Fibroblast of the conjunctiva (primary cell): ENCODE data around the gene THSD7A.

ENCODE experiments used
- DNase-seq: peaks from one replicate; pipeline ENCODE4 v3.0.0-alpha.2; 2010; ENCODE audit warnings: low read depth

The THSD7A gene, protein sequence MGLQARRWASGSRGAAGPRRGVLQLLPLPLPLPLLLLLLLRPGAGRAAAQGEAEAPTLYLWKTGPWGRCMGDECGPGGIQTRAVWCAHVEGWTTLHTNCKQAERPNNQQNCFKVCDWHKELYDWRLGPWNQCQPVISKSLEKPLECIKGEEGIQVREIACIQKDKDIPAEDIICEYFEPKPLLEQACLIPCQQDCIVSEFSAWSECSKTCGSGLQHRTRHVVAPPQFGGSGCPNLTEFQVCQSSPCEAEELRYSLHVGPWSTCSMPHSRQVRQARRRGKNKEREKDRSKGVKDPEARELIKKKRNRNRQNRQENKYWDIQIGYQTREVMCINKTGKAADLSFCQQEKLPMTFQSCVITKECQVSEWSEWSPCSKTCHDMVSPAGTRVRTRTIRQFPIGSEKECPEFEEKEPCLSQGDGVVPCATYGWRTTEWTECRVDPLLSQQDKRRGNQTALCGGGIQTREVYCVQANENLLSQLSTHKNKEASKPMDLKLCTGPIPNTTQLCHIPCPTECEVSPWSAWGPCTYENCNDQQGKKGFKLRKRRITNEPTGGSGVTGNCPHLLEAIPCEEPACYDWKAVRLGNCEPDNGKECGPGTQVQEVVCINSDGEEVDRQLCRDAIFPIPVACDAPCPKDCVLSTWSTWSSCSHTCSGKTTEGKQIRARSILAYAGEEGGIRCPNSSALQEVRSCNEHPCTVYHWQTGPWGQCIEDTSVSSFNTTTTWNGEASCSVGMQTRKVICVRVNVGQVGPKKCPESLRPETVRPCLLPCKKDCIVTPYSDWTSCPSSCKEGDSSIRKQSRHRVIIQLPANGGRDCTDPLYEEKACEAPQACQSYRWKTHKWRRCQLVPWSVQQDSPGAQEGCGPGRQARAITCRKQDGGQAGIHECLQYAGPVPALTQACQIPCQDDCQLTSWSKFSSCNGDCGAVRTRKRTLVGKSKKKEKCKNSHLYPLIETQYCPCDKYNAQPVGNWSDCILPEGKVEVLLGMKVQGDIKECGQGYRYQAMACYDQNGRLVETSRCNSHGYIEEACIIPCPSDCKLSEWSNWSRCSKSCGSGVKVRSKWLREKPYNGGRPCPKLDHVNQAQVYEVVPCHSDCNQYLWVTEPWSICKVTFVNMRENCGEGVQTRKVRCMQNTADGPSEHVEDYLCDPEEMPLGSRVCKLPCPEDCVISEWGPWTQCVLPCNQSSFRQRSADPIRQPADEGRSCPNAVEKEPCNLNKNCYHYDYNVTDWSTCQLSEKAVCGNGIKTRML (N-terminal part only)

DNA sequence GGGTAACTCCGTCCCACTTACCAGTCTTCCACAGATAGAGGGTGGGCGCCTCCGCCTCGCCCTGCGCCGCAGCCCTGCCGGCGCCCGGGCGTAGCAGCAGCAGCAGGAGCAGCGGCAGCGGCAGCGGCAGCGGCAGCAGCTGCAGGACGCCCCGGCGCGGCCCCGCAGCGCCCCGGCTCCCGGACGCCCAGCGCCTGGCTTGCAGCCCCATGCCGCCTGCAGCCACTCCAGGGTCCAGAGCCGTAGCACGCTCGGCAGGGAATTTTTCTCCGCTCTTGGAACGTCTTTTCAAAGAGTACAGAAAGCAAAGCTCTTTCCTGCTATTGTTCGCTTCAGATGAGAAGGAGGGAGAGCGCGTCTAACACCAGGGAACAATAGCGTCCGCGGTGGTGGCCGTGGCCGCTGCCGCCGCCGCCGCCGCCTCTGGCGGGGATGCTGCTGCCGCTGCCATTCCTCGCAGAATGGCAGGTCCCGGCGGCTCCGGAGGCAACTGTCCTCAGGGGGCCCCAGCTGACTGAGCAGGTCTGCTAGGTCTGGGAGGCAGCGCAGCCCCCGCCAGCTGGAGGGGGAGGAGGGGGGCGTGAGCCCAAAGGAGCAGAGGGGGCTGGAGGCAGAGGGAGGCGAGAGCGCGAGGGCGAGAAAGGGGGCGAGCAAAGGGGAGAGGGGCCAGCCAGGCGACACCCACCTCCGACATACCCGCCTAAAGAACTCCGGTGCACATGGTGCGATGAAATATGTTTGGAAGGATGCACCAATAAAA, at the start of gene THSD7A:
TSS of gene THSD7A (minus strand) at position 463 of the 760 bp plus-strand sequence. CDS start at position 211, 252 bp downstream.
- no peak for DNase-seq

DNA sequence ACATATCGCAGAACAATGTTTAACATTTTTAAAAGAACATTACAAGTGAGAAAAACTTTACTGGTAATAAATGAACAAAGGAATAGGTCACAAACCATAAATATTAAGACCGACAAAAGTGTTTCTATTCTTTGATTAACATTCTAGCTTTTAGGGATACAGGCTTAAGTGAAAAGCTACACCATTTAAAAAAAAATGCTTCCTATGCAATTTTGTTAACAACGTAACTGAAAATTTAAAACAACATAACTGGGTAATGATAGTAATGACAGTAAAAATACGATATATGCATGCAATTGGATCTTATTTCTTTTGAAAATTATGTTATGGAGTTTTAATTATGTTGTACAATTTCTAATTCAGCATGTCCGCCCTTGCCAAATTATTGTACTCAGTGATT, 49.7 kb upstream of the THSD7A start:
- DNase-seq = no peak

DNA sequence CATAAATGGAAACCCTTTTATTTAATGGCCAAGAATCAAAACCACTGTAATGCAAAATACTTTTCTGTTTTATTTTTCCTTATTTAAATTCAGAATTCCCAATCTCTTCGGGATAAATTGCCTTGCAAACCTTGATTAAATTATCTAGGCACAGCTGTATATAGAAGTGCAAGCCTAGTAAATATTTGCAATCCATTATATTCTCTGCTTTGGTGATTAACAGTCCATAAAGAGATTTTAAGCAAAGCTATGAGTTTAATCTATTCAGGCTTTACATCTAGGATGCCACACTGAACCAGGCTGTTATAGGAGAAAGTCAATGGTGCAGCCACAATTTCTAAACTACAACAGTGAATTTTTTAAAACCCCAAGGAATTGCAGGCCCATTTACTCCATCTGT, 43.6 kb upstream of the THSD7A start:
- no peak for DNase-seq

DNA sequence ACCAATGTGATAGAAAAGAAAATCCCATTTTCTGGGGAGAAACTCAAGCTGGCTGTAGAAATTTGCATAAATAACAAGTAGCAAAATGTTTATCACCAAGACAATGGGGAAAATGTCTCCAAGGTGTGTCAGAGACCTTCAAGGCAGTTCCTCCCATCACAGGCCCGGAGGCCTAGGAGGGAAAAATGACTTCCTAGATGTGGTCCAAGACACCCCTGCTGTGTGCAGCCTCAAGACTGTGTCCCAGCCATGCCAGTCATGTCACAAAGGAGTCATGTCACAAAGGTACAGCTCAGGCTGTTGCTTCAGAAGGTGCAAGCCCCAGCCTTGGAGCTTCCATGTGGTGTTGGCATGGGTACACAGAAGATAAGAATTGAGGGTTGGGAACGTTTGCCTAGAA, 33.7 kb upstream of the THSD7A start:
- DNase-seq = no peak

DNA sequence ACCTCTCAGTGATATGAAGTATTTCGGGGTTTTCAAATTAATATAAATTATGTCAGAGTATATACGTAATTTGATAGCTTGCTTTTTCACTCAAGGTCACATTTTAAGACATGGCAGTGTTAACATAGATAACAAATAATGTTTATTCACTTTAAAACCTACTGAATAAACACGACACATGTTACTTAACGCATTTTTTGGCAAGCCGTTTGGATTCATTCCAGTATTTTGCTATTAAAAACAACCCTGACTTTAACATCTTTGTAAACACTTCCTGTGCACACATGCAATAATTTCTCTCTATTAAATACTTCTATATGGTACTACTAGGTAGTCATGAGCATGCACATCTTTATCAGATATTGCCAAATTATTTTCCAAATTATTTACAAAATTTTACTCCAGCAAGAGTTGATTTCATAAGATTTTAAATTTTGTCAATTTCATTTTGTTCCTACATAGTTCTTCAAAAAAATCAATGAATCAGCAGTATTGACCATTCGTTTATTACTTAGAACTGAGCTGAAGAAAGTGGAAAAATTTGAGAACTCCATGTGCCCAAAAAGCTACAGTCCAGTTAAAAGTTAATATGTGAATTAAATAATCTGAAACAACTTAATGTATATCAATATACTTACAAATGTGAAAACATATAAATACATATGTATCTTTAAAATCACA, 26.8 kb upstream of the THSD7A start:
- DNase-seq = no peak

DNA sequence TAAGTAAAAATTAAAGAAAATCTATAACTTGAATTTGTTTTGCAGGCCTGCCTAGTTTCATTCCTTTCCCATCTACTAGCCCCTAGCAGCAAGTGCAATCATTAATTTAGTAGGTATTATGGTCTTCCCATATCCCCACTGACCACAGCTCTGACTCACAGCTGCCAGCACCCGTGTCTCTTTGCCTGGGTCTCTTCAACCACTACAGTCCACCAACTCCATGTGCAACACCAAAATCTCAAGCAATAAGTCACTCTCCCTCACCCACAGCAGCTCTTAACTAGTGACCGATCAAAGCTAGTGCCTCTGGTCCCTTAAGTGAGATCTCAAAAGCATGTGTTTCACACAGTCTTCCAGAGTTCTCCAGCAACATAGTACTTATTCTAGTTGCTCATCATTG, 26.0 kb upstream of the THSD7A start:
- DNase-seq = no peak

DNA sequence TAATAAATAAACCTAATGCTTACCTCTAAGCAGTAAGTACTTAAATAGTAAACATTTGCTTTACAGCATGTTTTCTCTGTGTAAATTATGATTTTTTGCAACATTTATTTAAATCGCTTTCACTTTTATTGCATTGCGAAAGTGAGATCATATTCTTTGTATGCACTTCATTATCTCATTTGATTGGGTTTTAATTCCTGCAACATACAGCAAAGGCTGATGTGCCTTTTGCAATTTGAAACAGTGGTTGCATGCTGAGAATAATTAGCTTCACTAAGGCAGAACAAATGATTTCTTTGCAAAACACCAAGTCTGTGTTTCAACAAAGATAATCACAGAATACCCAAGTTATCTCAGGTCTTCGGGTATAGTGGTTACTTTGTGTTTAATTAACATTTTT, 16.3 kb upstream of the THSD7A start:
- no peak for DNase-seq

DNA sequence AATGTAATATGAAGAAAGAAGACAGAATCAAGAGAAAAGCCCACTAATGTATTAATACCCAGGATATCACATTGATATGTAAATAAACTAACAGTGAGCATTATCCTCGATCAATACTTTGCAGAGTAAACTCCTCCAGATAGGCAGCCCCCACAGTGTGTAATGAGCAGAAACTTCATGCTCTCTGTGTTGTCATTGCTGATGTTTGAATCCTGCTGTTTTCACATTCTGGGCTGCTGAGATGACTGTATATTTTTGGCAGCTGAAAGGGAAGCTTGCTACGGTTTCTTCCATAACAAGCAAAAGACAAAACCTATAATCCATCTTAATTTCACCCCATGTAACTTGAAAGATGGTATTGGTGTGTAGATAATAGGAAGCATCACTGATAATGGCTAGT, 15.3 kb upstream of the THSD7A start:
- DNase-seq = no peak

DNA sequence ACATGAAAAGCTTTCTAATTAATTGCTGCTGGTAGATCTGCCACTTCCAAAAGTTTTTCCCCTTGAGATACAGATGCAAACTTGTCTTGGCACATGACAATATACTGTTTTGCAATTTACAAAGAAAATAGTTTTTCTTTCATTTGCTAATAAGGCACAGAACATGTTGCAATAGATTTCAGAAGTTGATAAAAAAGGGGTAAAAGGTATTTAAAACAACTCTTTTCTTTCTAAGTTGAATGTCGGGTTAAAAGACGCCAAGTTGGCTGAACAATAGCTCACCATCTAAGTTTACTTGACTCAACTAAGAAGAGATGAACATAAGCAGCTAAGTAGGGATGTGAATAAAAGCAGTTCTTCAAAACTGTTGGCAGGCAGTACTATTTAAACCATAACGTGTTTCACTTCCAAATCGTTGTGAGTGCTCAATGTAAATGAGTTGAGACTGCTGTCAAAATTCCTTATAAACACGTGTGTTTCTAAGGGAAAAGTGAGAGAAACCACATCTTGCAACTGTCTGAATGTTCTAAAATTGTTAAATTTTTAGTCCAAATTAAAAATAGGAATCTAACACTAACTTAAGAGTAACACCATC, 14.5 kb upstream of the THSD7A start:
- no peak for DNase-seq

DNA sequence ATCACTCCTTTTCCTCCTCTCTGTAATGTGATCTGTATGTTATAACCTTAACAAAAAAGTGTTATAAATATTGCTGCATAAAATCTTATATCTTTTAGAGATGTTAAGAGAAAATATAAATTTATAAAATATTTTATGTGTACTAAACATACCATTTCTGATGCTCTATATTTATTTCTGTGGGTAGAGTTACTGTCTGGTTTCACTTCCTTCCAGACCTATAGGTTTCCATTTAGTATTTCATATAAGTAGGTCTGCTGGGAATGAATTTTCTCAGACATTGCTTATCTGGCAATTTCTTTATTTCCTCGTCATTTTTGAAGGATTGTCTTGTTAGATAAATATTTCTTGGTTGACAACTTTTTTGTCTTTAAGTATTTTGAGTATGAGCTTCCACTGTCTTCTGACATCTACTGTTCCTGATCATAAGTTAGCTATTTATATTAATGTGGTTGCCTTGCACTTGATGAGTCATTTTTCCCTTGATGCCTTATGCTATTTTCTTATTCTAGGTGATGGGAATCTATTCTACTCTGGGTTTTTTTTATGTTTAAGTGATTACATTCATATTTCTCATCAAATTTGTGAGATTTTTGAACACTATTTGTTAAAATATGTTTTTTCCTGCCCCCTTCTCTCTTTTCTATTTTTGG, 11.2 kb upstream of the THSD7A start:
- no peak for DNase-seq

DNA sequence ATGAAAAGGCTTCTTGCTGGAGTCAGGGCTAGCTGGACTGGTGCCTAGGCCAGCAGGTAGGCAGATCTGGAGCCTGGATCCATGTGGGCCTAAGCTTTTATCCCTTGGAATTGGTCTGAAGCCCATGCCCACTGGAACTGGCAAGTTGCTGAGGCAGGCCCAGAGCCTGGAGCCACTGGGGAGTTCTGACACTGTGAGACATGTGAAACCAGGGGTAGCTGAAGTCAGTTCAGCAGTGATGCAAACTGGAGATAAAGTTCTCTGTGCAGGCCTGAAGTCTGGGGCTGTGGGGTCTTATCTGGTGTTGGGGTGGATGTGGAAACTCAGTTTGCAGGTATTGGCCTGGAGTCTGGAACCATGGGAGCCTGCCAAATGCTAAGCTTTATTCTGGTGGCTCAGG, 9.7 kb upstream of the THSD7A start:
- no peak for DNase-seq

DNA sequence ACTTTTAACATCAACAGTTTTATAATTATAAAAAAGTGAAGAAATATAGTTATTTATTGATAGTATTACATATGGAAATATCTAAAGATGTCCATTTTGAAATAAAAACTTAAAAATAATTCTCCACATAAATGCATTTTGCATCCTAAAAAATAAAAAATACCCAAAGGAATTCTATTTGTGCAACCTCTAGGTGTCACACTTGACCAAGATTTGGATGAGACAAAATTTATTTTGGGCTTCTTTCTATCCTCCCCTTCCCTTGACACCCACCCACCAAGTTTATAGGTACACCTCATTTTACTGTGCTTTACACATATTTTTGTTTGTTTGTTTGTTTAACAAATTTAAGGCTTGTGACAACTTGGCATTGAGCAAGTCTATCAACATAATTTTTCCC, 3.3 kb upstream of the THSD7A start:
- no peak for DNase-seq

DNA sequence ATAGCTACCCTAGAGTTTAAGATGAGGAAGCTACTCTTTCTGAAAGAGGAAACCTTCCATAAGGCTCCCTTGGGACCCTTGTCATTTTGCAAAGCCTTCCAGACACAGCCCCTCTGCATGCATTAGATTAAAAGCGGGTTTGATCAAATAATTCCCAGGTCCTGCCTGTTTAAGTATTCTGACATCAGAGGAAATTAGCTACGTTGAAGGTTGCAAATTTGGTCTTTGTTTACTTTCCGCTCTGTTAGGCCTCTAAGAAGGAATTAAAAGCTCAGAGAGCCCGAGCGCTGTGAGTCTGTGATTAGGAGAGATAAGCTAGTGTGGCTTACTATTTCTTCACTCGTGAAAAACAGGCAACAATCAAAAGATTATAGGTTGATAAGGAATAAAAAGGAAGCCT, 1.4 kb upstream of the THSD7A start:
- DNase-seq = no peak

DNA sequence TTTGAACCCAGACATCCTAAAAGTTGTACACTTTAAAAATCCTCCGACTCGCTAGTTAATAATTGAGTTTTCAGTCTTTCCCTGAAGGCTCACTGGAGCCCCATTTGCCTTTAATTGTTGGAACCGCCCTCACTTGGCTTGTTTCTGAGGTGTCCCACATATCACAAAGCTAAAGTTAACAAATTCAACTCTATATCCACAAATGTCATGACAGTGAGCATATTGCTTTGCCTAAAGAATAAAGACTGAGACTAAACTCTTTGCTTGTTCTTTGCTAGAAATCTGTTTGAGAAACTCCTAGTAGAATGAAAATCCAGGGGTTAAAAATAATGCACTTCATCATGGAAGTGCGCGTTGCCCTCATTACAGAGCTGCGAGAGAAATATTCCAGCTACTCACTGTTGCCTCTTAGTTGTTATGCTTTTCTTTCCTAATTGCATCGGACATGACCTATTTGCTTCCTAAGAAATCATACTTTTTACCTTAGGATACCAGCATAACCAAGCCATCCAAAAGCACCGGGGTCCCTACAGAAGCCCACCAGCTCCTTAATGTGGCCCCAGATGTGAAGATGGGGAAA, 752 bp downstream of the THSD7A start:
- DNase-seq = no peak

DNA sequence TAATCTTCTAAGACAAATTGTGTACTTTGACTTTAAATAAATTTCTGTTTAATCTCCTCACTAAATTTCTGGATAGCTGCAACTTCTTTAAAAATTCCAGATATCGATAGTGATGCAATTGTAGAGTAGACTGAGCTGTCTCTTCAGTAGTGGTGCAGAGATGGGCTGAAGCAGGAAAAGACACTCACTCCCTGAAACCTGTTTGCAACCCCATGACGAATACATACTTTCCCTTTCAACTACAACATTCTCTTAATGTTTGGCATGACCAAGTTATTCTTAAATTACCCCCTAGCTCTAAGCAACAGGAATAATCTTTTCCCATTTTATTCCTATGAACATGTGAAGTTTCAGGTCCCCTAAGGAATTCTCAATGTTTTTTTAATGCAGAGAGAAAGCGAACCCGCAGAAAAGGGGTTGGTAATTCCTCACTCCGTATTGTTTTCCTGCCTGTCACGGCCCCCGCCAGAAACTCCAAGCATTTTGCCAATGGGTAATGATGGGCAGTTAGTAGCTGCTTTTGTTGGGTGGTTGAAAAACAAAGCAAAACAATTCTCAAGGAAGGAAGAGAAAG, 1.3 kb downstream of the THSD7A start:
- DNase-seq = no peak

DNA sequence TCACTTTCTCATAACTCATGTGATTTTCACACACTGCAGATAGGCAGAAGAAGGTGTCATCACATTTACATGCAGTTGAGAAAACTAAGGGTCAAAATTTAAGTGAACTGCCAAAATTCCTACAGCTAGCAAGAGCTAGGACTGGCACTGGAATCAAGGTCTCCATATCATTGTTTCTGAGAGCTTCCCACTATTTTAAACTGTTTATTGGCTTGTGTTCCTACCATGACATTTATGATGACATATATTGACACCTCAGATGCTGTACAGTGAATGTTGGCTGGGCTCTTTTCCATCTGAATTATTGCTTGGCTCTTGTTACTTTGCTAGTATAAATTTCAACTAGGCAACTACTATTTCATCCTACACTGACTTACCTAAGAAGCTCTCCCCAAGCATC, 2.0 kb downstream of the THSD7A start:
- no peak for DNase-seq

DNA sequence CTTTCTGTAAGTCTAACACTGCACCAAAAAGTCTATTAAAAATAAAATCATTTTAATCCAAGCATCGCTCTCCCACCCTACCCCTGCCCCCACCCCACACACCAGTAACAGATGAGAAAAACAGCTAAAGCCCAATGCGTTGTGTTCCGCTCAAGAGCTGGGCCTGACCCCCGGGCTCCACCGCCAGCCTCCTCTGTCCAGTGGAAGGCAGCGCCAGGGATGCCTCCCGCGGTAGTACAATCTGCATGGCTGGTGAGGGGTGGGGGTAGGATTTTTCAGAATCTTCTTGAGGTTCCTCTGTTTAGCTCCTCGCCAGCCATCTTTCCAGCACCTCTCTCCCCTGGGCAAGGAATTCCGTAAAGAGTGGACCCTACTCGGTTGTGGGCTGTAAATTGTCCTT, 12.1 kb downstream of the THSD7A start:
- no peak for DNase-seq

DNA sequence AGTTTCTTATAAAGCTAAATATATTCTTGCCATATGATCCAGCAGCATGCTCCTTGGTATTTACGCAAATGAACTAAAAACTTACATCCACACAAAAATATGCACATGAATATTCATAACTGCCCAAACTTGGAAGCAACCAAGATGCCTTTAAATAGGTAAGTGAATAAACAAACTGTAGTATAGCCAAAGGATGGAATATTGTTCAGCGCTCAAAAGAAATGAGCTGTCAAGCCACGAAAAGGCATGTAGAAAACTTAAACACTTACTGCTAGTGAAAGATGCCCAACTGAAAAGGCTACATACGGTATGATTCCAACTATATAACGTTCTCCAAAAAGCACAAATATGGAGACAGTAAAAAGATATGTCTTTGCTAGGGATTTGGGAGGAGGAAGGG, 12.7 kb downstream of the THSD7A start:
- DNase-seq = no peak

DNA sequence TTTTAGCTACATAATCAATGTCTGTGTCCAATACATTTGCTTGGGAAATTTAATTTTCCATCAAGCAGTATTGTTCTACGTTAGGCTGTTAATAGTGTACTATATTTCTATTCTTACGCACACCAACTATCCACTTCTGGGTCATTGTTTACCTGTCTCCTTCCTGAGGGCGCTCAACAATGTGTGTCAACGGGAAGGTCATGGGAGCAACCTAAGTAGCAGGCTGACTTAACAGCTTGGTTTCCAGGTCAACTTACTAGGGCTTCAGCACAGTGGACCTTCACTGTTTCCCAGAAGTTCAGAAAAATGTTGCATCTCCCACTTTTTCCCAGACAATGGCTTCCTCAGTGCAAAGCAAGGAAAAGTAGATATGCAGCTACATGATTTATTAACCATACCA, 13.7 kb downstream of the THSD7A start:
- no peak for DNase-seq
